Psoas muscle (tissue), 8 donors: ENCODE results near the gene IFT81. TPM values are rescaled to one million over a fixed set of nuclear protein-coding genes. Genes with fewer than 3 reads are reported as not detected.
A peak's percentile ranks its signal among the peaks of the same experiment; 100 is the strongest.

Source experiments
- ATAC-seq, 4 donors: fragments of 200-7000 bp; cut with Tn5 transposase; one replicate each; pipeline ENCODE4 v1.9.1; 2020; ENCODE audit warnings: moderate library complexity in 3 of 4, mild to moderate bottlenecking in 2 of 4
- DNase-seq, 2 donors: peaks; one replicate each; pipeline ENCODE4 v3.0.0-alpha.2; 2020
- H3K27ac ChIP-seq: fragments of 200-600 bp; one replicate; pipeline ENCODE4 v1.8.0; 2022
- H3K27me3 ChIP-seq, 3 donors: fragments of 200-600 bp in 1 of 3; one replicate each; pipeline versions ENCODE4 v1.6.1 to v1.8.0; 2013 to 2022; ENCODE audit warnings: low read length in 2 of 3, mild to moderate bottlenecking in 2 of 3, moderate library complexity in 1 of 3; ENCODE audit not compliant: insufficient read depth in 3 of 3
- H3K36me3 ChIP-seq, 2 donors: fragments of 200-600 bp in 1 of 2; one replicate each; pipeline versions ENCODE4 v1.6.1 to v1.8.0; 2013 to 2022; ENCODE audit warnings: low read depth in 1 of 2, mild to moderate bottlenecking in 1 of 2, moderate library complexity in 1 of 2; ENCODE audit not compliant: insufficient read depth in 1 of 2
- H3K4me1 ChIP-seq: fragments of 200-600 bp; one replicate; pipeline ENCODE4 v1.8.0; 2022
- H3K4me3 ChIP-seq: fragments of 200-600 bp; one replicate; pipeline ENCODE4 v1.8.0; 2022; ENCODE audit warnings: mild to moderate bottlenecking
- H3K9me3 ChIP-seq: fragments of 200-600 bp; one replicate; pipeline ENCODE4 v1.8.0; 2022
- WGBS, 3 donors: extraction: QIAGEN DNeasy Blood & Tissue Kit; methylation state at CpG; one replicate each; pipeline versions ENCODE4 v1.1.6 to v1.1.7; 2013; 5-methylcytosine and 5-hydroxymethylcytosine counted together
- intact Hi-C, 2 donors: fragments of 100-400 bp; cut with DNase I; formaldehyde crosslinking; loops; one replicate each; pipeline versions ENCODE4 v1.11.0 to v1.14.2; 2022
- polyA plus RNA-seq, 3 donors: library from polyadenylated mRNA; stranded (reverse); fragments of 200-250 nt; gene quantifications; one replicate each; pipeline ENCODE4 v1.2.3, GENCODE V29; 2013
- total RNA-seq, 4 donors: library from RNA; stranded (reverse); fragmentation: NEBNext Ultra II Directional in 2 of 4; extraction: Animal tissue kit (Norgen Biotek cat#: 25700) in 2 of 4; gene quantifications; one replicate each; pipeline versions ENCODE4 v1.2.1 to v1.2.4, GENCODE V29; 2021 to 2023
- TF ChIP-seq, protein P1 (sequence below): fragments of 200-600 bp; IDR thresholded peaks from one replicate; pipeline ENCODE4 v1.8.0; 2022; ENCODE audit warnings: antibody characterized with exemption
- donor health status: healthy with polysubstance abuse.
- donor health status: DM: no; HTN: no; CAD: no; lungs with moderate emphysema.
- donor health status: Bipolar disorder and iron deficiency.
- donor health status: healthy.
- donor health status: DM: yes; HTN: yes; CAD: no.
- donor health status: DM: no; HTN: no; CAD: no.
- donor health status: DM: no; HTN: no; CAD: no.
- donor health status: DM: yes; HTN: yes; CAD: no.

The IFT81 gene
- total and polyA plus RNA-seq, 7 donors, result 2.5 to 9.6 (median 4.9) TPM

GRCh38 chr12:110180591-110181005 is 56.4 kb downstream of the IFT81 start:
- peaks cover 33% of the 10 kb centered on the region for H3K4me1 ChIP-seq
- no peaks in the 10 kb centered on the region for H3K36me3 ChIP-seq
- no peak overlapping the region for H3K4me3 ChIP-seq
- H3K27me3 ChIP-seq, result no peaks in the 10 kb centered on the region
- WGBS, 3 donors, result 27 to 49% (median 37%) methylated on average over 1 of the region's 1 CpG
- intact Hi-C loops, result loop anchor here in 1 of 2 donors (5.0 kb wide), 1 partner anchor 78 kb away; no protein-coding TSS in a partner anchor
- TF ChIP-seq, protein P1, sequence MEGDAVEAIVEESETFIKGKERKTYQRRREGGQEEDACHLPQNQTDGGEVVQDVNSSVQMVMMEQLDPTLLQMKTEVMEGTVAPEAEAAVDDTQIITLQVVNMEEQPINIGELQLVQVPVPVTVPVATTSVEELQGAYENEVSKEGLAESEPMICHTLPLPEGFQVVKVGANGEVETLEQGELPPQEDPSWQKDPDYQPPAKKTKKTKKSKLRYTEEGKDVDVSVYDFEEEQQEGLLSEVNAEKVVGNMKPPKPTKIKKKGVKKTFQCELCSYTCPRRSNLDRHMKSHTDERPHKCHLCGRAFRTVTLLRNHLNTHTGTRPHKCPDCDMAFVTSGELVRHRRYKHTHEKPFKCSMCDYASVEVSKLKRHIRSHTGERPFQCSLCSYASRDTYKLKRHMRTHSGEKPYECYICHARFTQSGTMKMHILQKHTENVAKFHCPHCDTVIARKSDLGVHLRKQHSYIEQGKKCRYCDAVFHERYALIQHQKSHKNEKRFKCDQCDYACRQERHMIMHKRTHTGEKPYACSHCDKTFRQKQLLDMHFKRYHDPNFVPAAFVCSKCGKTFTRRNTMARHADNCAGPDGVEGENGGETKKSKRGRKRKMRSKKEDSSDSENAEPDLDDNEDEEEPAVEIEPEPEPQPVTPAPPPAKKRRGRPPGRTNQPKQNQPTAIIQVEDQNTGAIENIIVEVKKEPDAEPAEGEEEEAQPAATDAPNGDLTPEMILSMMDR, result no peak
- H3K27ac ChIP-seq, result peak overlapping the region; percentile 38
- DNase-seq (no peak), ATAC-seq (no peak)
- no peaks in the 10 kb centered on the region for H3K9me3 ChIP-seq

- Histone ChIP-seq H3K4me3 (no peak overlapping the region), H3K27me3 (no peaks in the 10 kb centered on the region), H3K4me1 (peaks cover 22% of the 10 kb centered on the region), H3K27ac (no peak overlapping the region), H3K36me3 (no peaks in the 10 kb centered on the region), H3K9me3 (peaks cover 8% of the 10 kb centered on the region)
- no peak for DNase-seq
- intact Hi-C loops, result loop anchor here in 1 of 2 donors (5.0 kb wide), 1 partner anchor 80 kb away; no protein-coding TSS in a partner anchor
- ATAC-seq, result no peak
- 89 to 100% (median 97%) methylated on average over 1 of the region's 1 CpG for WGBS, 3 donors
- TF ChIP-seq, protein P1, result no peak
Measured at GRCh38 chr12:110182281-110182680, 58.1 kb downstream of the IFT81 start.

DNA sequence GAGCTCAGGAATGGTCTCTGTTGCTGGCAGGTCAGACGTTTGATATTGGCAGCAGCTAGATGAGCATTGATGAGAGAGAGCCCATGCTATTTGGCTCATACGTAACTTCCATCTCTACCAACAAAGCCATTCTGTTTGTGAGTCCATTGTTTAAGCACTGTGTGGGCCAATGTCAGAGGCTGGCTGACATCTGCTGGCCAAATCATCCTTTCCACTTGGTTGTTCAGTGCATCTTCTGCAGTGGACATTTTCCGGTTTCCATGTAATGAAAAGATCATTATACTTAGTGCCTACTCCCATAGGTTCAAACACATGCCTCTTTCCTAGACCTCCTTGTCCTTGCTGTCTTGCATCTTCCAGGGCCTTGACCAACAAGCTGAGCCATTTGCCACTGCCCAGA is 59.2 kb downstream of the IFT81 start:
- ATAC-seq (peak in 1 of 4 donors; percentile 64), DNase-seq (no peak)
- peaks cover 20% of the 10 kb centered on the region for H3K4me1 ChIP-seq
- peaks cover 8% of the 10 kb centered on the region for H3K9me3 ChIP-seq
- TF ChIP-seq, protein P1, result no peak
- H3K27ac ChIP-seq, result no peak overlapping the region
- intact Hi-C loops, result loop anchor here in 1 of 2 donors (5.0 kb wide), 1 partner anchor 81 kb away; no protein-coding TSS in a partner anchor
- no peak overlapping the region for H3K4me3 ChIP-seq
- WGBS, 3 donors, result 84 to 90% (median 86%) methylated on average over 3 of the region's 3 CpGs
- H3K36me3 ChIP-seq, result no peaks in the 10 kb centered on the region
- H3K27me3 ChIP-seq, result no peaks in the 10 kb centered on the region

GRCh38 chr12:110185626-110186025 is 61.5 kb downstream of the IFT81 start:
- intact Hi-C loops, result no loop called here
- TF ChIP-seq, protein P1, result no peak
- H3K4me1 ChIP-seq, result peaks cover 11% of the 10 kb centered on the region
- H3K27me3 ChIP-seq, result no peaks in the 10 kb centered on the region
- no peak overlapping the region for H3K4me3 ChIP-seq
- no peak overlapping the region for H3K27ac ChIP-seq
- peaks cover 8% of the 10 kb centered on the region for H3K9me3 ChIP-seq
- ATAC-seq (no peak), DNase-seq (no peak)
- peaks cover 0 to 3% of the 10 kb centered on the region in 2 donors for H3K36me3 ChIP-seq
- 96 to 98% (median 98%) methylated on average over 2 of the region's 2 CpGs for WGBS, 3 donors

DNA sequence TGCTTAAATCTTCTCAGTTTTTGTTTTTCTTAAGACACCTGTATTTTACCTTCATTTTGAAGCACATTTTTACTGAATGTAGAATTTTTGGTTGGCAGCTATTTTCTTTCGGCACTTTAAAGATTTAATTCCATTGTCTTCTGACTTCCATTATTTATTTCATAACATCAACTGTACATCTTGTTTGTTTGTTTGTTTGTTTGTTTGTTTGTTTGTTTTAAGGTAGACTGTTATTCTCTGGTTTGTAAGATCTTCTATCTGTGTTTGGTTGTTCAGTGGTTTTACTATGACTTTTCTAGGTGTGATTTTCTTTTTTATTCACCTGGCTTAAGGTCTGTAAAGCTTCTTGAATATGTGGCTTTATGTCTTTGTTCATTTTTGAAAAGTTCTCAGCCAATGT is 61.9 kb downstream of the IFT81 start:
- intact Hi-C loops, result no loop called here

More for the DNA sequence above, 61.9 kb downstream of the IFT81 start:
- peaks cover 8% of the 10 kb centered on the region for H3K9me3 ChIP-seq
- TF ChIP-seq, protein P1, result no peak
- no peak overlapping the region for H3K27ac ChIP-seq
- H3K36me3 ChIP-seq, result peaks cover 0 to 7% of the 10 kb centered on the region in 2 donors
- no peaks in the 10 kb centered on the region for H3K27me3 ChIP-seq
- no peak for ATAC-seq
- H3K4me3 ChIP-seq, result no peak overlapping the region
- peaks cover 8% of the 10 kb centered on the region for H3K4me1 ChIP-seq
- no peak for DNase-seq
- WGBS, 3 donors, result 94 to 100% (median 95%) methylated on average over 1 of the region's 1 CpG
